ENCODE measurements around the gene TRIM49D1.
"Not testable (repeated sequence)": the region's sequence is repeated elsewhere in the genome, so short reads cannot be mapped to it uniquely, and the experiment has no call there.

The TRIM49D1 gene

DNA sequence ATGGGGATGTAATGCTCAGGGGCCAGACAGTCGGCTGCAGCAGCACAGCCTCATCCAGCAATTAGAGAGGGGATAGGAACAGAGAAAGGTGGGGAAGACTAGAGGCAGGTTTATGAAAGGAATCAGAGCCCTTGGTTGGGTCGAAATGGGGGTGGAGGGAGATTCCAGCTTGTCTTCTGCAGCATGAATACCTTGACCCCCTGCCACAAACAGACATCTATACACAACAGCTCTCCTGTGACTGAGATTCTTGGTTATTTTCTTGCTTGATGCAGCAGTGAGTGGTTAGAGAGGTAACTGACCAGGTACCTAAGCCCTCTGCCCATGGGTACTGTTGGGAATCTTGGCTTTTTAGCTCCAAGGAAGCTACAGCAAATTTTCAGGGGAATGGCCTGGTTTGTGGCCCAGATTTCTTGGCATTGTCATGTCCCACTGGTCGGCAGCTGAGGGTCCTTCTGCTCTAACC lies at the start of gene TRIM49D1:
TSS of gene TRIM49D1 (minus strand) at position 51 of the 466 bp plus-strand sequence. CDS start 4,535 bp downstream, outside the sequence.
- no peak within 1 kb of the TSS for H3K4me3 ChIP-seq (ENCODE audit: low read depth, low read length)
- in situ Hi-C loops (cut with HindIII; ENCODE audit: low sequenced_read_pairs) = no loop called here
- no peak for TF ChIP-seq CTCF (IDR thresholded peaks at IDR 0.05; ENCODE audit: low read depth, low read length, missing control alignments)
- no peak for DNase-seq (ENCODE audit: low read depth)

DNA sequence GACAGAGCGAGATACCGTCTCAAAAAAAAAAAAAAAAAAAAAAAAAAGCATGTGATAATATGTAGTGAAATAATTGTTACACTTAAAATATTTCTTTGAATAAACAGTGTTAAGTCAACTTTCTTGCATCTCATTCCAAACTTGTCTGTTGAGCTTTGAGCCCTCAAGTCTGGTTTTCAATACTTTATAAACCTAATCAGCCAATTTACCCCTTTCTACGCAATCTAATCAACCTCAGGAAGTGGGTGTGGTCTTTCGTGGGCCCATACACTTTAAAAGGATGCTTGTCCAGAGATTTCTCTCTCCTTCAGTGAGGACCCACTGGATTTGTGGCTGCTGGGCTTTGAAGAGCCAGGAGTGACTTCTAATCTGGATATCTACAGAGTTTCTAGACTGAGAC lies 43.7 kb upstream of the TRIM49D1 start, which contains the start of gene TRIM64:
TSS of gene TRIM64 (plus strand) at position 301 of the 400 bp plus-strand sequence. CDS start 2,467 bp downstream, outside the sequence.
- H3K4me3 ChIP-seq (ENCODE audit: low read depth, low read length); DNase-seq (ENCODE audit: low read depth); in situ Hi-C loops (cut with HindIII; ENCODE audit: low sequenced_read_pairs): not testable (repeated sequence)

GRCh38 chr11:89960833-89961232 lies 38.8 kb upstream of the TRIM49D1 start:
- in situ Hi-C loops (cut with HindIII; ENCODE audit: low sequenced_read_pairs); H3K4me3 ChIP-seq (ENCODE audit: low read depth, low read length); DNase-seq (ENCODE audit: low read depth): not testable (repeated sequence)

GRCh38 chr11:89923764-89924163 lies 1.7 kb upstream of the TRIM49D1 start, which contains the start of gene TRIM49D2:
Gene TRIM49D2, plus strand, starts transcription at chr11:89924064. Its CDS starts 2,698 bp downstream, at chr11:89926762.
- DNase-seq (ENCODE audit: low read depth); H3K4me3 ChIP-seq (ENCODE audit: low read depth, low read length); in situ Hi-C loops (cut with HindIII; ENCODE audit: low sequenced_read_pairs): not testable (repeated sequence)

GRCh38 chr11:89900809-89901208 lies 21.2 kb downstream of the TRIM49D1 start:
- DNase-seq (ENCODE audit: low read depth); H3K4me3 ChIP-seq (ENCODE audit: low read depth, low read length); in situ Hi-C loops (cut with HindIII; ENCODE audit: low sequenced_read_pairs): not testable (repeated sequence)

DNA sequence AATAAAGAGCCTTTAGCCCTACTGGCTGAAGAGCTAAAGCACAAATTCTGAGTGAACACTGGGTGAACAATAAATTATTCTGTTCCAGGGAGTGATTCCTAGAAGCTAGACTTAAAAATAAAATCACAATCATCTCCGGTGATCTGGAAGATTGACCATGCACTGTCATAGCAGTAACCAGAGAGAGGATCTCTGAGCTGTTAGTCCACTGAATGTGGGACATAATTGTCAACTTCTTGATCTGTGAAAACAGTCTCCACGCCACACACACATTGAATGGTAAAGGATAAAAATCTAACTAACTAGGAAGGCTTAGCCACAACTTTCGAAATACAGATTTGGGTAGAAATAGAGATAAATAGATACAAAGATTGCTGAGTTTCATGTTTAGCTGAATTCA lies 28.8 kb downstream of the TRIM49D1 start:
- DNase-seq (ENCODE audit: low read depth); in situ Hi-C loops (cut with HindIII; ENCODE audit: low sequenced_read_pairs); H3K4me3 ChIP-seq (ENCODE audit: low read depth, low read length): not testable (repeated sequence)

DNA sequence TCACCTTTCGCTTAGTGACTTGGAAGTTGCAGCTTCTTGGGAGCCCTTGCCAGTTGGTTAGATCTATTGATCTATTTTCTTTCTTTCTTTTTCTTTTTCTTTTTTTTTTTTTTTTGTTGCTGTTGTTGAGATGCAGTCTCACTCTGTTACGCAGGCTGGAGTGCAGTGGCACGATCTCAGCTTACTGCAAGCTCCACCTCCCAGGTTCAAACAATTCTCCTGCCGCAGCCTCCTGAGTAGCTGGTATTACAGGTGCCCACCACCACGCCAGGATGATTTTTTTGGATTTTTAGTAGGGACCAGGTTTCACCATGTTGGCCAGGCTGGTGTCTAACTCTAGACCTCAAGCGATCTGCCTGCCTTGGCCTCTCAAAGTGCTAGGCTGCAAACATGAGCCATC lies 44.5 kb downstream of the TRIM49D1 start:
- DNase-seq (ENCODE audit: low read depth); in situ Hi-C loops (cut with HindIII; ENCODE audit: low sequenced_read_pairs); H3K4me3 ChIP-seq (ENCODE audit: low read depth, low read length): not testable (repeated sequence)

DNA sequence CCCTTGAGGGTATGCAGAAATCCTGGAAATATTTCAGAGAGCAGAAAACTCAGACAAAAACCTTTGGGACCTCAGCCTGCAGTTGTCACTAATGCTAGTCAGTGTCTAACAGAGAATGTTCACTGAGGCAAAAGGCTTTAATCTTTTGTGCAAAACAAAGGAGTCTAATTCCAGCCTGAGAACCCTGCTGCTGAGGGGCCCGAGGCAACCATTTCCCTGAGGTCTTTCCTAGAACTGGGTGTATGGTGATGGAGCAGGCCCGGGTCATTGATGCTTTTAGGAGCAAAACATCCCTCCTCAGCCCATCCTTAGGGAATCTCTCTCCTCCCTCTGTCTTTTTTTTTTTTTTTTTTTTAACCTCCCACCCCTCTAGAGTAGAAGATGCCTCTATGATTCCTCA lies 49.5 kb downstream of the TRIM49D1 start:
- H3K4me3 ChIP-seq (ENCODE audit: low read depth, low read length); DNase-seq (ENCODE audit: low read depth); in situ Hi-C loops (cut with HindIII; ENCODE audit: low sequenced_read_pairs): not testable (repeated sequence)

GRCh38 chr11:89865223-89865622 lies 56.8 kb downstream of the TRIM49D1 start:
- DNase-seq (ENCODE audit: low read depth); in situ Hi-C loops (cut with HindIII; ENCODE audit: low sequenced_read_pairs); H3K4me3 ChIP-seq (ENCODE audit: low read depth, low read length): not testable (repeated sequence)

DNA sequence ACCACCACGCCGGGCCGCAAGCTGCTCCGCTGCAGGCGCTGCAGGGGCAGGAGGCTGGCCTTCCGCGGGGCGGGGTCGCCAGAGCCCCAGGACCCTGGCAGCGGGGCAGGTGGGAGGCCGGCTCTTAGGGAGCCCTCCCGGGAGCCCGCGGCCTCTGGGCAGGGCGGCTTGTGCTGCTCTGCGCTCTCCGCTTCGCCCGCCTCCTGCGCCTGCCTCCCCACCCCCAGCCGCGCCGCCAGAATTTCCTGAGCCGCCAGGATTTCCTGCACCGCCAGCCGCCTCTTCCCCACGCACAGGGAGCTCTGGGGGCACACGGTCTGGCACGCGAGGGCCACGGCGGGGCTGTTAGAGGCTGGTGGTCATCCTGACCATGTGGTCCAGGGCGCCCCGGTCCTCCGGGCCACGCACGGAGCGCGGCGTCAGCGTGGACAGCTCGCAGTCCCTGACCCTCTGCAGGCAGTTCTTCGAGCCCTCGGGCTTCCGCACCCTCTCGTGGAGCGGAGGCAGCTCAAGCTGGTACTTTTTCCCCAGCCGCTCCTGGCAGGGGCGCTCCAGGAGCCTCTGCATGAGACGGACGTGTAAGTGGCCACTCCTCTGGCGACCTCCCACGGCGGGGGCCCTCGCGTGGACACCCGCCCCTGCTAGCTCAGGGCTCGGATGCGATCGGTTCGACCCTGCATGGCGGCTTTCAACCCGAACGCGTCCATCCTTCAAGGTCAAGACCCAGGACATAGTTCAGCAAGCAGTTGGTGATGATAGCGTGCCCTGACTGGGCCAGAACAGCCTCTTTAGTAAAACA lies 57.9 kb downstream of the TRIM49D1 start:
- in situ Hi-C loops (cut with HindIII; ENCODE audit: low sequenced_read_pairs) = not testable (repeated sequence)
- peak overlapping the region; percentile 23 for H3K4me3 ChIP-seq (ENCODE audit: low read depth, low read length)

More for the DNA sequence above, 57.9 kb downstream of the TRIM49D1 start:
- not testable (repeated sequence) for DNase-seq (ENCODE audit: low read depth)
